Upper lobe of left lung (tissue), 6 donors: Measurements from ENCODE around the gene C1QTNF12. TPM values are rescaled to one million over a fixed set of nuclear protein-coding genes. Genes with fewer than 3 reads are reported as not detected.

Experiments used
- ATAC-seq, 2 donors: fragments of 200-7000 bp; cut with Tn5 transposase; one replicate each; pipeline ENCODE4 v1.9.1; 2022; ENCODE audit warnings: mild to moderate bottlenecking in 2 of 2, moderate library complexity in 2 of 2; ENCODE audit not compliant: low FRiP score in 2 of 2
- DNase-seq, 2 donors: peaks; one replicate each; pipeline ENCODE4 v3.0.0-alpha.2; 2019 to 2020
- H3K27ac ChIP-seq, 4 donors: fragments of 200-600 bp; sonication (generic); one replicate each; pipeline ENCODE4 v1.5.1; 2016 to 2019
- H3K27me3 ChIP-seq, 4 donors: fragments of 200-600 bp; sonication (generic); one replicate each; pipeline ENCODE4 v1.5.1; 2017 to 2019
- H3K36me3 ChIP-seq, 4 donors: fragments of 200-600 bp; sonication (generic); one replicate each; pipeline ENCODE4 v1.5.1; 2016 to 2019
- H3K4me1 ChIP-seq, 4 donors: fragments of 200-600 bp; sonication (generic); one replicate each; pipeline ENCODE4 v1.5.1; 2018 to 2019
- H3K4me3 ChIP-seq, 4 donors: fragments of 200-600 bp; sonication (generic); one replicate each; pipeline ENCODE4 v1.5.1; 2017 to 2019; ENCODE audit warnings: mild to moderate bottlenecking in 2 of 4, moderate library complexity in 1 of 4
- H3K9me3 ChIP-seq, 4 donors: fragments of 200-600 bp; sonication (generic); one replicate each; pipeline ENCODE4 v1.5.1; 2018 to 2019
- CTCF ChIP-seq, 6 experiments: fragments of 450-650 bp in 4 of 6; fragments of 200-600 bp in 2 of 6; sonication (generic) in 2 of 6; IDR thresholded peaks; one replicate each; pipeline ENCODE4 v1.5.1; 2016 to 2019; ENCODE audit warnings: antibody characterized with exemption in 6 of 6
- EP300 ChIP-seq, 4 donors: sonication (generic); formaldehyde crosslinking; IDR thresholded peaks; one replicate each; pipeline ENCODE4 v1.5.1; 2017; ENCODE audit warnings: antibody characterized with exemption in 4 of 4, control low read depth in 2 of 4
- POLR2A ChIP-seq, 4 donors: fragments of 450-650 bp; IDR thresholded peaks; one replicate each; pipeline ENCODE4 v1.5.1; 2016 to 2017; ENCODE audit warnings: antibody characterized with exemption in 4 of 4, mild to moderate bottlenecking in 2 of 4
- POLR2AphosphoS5 ChIP-seq, 2 donors: sonication (generic); formaldehyde crosslinking; IDR thresholded peaks; one replicate each; pipeline ENCODE4 v1.5.1; 2017; ENCODE audit warnings: antibody characterized with exemption in 2 of 2
- WGBS, 2 donors: methylation state at CpG; one replicate each; pipeline ENCODE4 v1.1.5; 2017 to 2018; 5-methylcytosine and 5-hydroxymethylcytosine counted together
- total RNA-seq, 6 donors: library from RNA; depleted of rRNA in 4 of 6; stranded (reverse); fragments of >200 nt in 4 of 6; gene quantifications; one replicate each; pipeline versions ENCODE4 v1.1.0 to v1.2.1, GENCODE V29; 2016 to 2021
- donor health status: DM: no; HTN: no; CAD: no; lungs with moderate emphysema.
- donor health status: DM: no; HTN: yes; CAD: no; lungs with severe emphysema.

C1QTNF12 gene
- total RNA-seq, 6 donors from 2014 or later = 1.9 to 6.3 (median 2.8) TPM; not detected in 2

GRCh38 chr1:1245178-1245816, 1.2 kb downstream of the C1QTNF12 start:
- DNase-seq = peak in 1 of 2 donors; percentile 70

DNA sequence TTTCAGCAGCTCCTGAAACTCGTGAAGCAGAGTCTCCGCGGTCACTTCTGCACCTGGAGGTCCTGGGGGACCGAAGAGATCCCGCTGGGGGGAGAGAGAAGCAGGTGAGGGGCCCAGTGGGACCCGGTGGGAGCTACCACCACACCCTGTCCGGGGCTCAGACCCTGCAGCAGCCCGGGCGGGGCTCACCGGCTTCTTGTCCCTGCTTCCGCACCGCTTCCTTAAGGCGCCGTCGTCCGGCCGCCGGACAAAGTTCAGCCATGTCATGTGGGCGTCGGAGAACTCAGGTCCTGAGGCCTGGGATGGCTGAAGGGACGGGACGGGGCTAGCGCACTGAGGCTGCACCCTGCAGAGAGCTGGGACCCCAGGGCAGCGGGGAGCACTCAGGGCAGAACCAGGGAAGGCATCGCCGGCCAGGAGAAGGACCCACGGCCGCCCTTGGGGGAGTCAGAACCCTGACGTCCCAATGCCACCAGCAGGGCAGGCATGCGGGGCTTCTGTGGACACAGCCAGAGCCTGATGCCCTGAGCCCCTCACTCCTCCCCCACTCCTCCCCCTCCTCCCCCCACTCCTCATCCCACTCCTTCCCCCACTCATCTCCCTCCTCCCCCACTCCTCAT, 2.2 kb downstream of the C1QTNF12 start:
- Histone ChIP-seq H3K9me3 (no peaks in the 10 kb centered on the region), H3K4me3 (peak overlapping the region in 3 of 4 donors; percentile 19 to 41 (median 33)), H3K4me1 (peaks cover 5 to 23% (median 8%) of the 10 kb centered on the region in 4 donors), H3K27ac (no peak overlapping the region), H3K27me3 (peaks cover 0 to 35% (median 15%) of the 10 kb centered on the region in 4 donors), H3K36me3 (no peaks in the 10 kb centered on the region)
- WGBS, 2 donors = 73 to 80% methylated on average over 1 to 30 of the region's 30 CpGs
- DNase-seq (peak in 1 of 2 donors; percentile 83), ATAC-seq (no peak)
- TF ChIP-seq POLR2AphosphoS5 (IDR thresholded peaks at IDR 0.05) = no peak
- no peak for TF ChIP-seq EP300 (IDR thresholded peaks at IDR 0.05)
- TF ChIP-seq POLR2A (IDR thresholded peaks at IDR 0.05) = no peak
- TF ChIP-seq CTCF (IDR thresholded peaks at IDR 0.05) = peak in 1 of 6 experiments; percentile 7

More at GRCh38 chr1:1245178-1245816, 1.2 kb downstream of the C1QTNF12 start:
- Histone ChIP-seq H3K27ac (no peak overlapping the region), H3K4me3 (no peak overlapping the region), H3K9me3 (no peaks in the 10 kb centered on the region), H3K36me3 (no peaks in the 10 kb centered on the region), H3K4me1 (peaks cover 5 to 23% (median 8%) of the 10 kb centered on the region in 4 donors), H3K27me3 (peaks cover 0 to 25% (median 12%) of the 10 kb centered on the region in 4 donors)
- 63 to 71% methylated on average over 2 to 4 of the region's 23 CpGs for WGBS, 2 donors
- TF ChIP-seq EP300 (IDR thresholded peaks at IDR 0.05) (no peak), POLR2AphosphoS5 (IDR thresholded peaks at IDR 0.05) (no peak), CTCF (IDR thresholded peaks at IDR 0.05) (no peak), POLR2A (IDR thresholded peaks at IDR 0.05) (no peak)
- no peak for ATAC-seq

GRCh38 chr1:1243807-1244191, 2.7 kb downstream of the C1QTNF12 start:
- WGBS, 2 donors = 54 to 57% methylated on average over 16 to 23 of the region's 23 CpGs
- no peaks in the 10 kb centered on the region for H3K9me3 ChIP-seq
- peaks cover 5 to 23% (median 8%) of the 10 kb centered on the region in 4 donors for H3K4me1 ChIP-seq
- TF ChIP-seq CTCF (IDR thresholded peaks at IDR 0.05) (no peak), POLR2A (IDR thresholded peaks at IDR 0.05) (no peak), POLR2AphosphoS5 (IDR thresholded peaks at IDR 0.05) (no peak), EP300 (IDR thresholded peaks at IDR 0.05) (no peak)
- peak in 1 of 2 donors; percentile 80 for DNase-seq
- ATAC-seq = no peak
- no peak overlapping the region for H3K27ac ChIP-seq
- no peaks in the 10 kb centered on the region for H3K36me3 ChIP-seq
- peak overlapping the region in 3 of 4 donors; percentile 19 to 41 (median 33) for H3K4me3 ChIP-seq
- H3K27me3 ChIP-seq = peaks cover 0 to 40% (median 17%) of the 10 kb centered on the region in 4 donors

GRCh38 chr1:1243266-1243660, 3.3 kb downstream of the C1QTNF12 start:
- peaks cover 5 to 27% (median 8%) of the 10 kb centered on the region in 4 donors for H3K4me1 ChIP-seq
- 90 to 98% methylated on average over 2 to 8 of the region's 23 CpGs for WGBS, 2 donors
- H3K4me3 ChIP-seq = no peak overlapping the region
- DNase-seq (peak in 1 of 2 donors; percentile 74), ATAC-seq (no peak)
- H3K27me3 ChIP-seq = peaks cover 0 to 44% (median 20%) of the 10 kb centered on the region in 4 donors
- H3K27ac ChIP-seq = no peak overlapping the region
- H3K36me3 ChIP-seq = no peaks in the 10 kb centered on the region
- no peaks in the 10 kb centered on the region for H3K9me3 ChIP-seq
- no peak for TF ChIP-seq CTCF (IDR thresholded peaks at IDR 0.05)
- no peak for TF ChIP-seq POLR2A (IDR thresholded peaks at IDR 0.05)
- TF ChIP-seq EP300 (IDR thresholded peaks at IDR 0.05) = no peak
- TF ChIP-seq POLR2AphosphoS5 (IDR thresholded peaks at IDR 0.05) = no peak
